Measurements from ENCODE around the gene CCDC7.
"Not testable (repeated sequence)": the region's sequence is repeated elsewhere in the genome, so short reads cannot be mapped to it uniquely, and the experiment has no call there.

Gene CCDC7

DNA sequence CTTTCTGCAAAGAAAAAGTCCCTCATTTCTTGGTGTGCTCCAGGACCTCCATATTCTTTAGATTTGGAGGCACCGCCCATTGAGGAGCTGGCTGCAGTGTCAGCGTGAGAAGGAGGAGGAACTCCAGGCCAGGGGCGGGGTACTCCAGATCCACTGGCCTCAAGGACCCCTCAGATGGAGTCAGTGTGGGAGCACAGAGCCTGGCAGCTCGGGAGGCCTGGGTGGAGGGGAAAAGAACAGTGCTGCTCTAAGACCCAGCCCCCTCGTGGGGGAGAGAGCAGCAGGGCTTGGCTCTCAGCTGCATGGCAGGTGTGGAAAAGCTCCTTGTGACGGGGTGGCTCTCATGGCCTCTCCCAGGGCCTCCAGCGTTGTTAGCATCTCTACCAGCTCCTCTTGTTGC, 441.5 kb downstream of the CCDC7 start:
- DNase-seq (ENCODE audit: low read depth): no peak

DNA sequence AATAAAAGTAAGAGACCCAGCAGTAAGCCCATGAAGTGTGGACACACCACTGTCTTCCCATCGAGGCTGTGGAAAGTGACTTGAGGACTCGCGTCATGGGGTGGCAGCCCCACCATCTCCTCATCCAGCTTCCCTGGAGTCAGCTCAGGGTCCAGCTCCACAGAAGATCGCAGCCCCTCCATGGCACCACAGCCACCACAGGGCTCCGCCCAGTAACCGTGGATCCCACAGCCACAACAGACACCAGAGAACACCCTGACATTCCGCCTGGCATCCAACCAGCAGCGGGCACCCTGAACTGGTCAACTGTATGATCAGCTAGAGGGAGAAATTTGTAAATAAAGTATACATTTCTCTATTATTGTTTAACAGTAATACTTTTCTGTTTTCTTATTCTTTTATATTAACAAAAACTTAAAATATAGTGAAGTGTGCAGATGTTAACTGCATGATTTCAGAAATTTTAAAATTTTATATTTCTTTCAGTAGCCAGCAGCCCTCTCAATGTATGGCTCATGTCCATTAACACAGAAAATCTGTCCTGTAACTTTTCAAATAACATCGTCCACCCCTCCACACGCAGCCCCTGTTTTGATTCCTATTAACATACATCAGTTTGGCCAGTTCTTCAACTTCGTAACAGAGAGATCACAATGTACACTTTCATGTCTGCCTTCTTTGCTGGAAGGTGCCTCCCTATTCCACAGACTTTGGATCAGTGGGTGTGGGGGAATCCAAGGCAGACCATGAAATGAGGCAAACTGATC, 442.4 kb downstream of the CCDC7 start:
- no peak for DNase-seq (ENCODE audit: low read depth)

DNA sequence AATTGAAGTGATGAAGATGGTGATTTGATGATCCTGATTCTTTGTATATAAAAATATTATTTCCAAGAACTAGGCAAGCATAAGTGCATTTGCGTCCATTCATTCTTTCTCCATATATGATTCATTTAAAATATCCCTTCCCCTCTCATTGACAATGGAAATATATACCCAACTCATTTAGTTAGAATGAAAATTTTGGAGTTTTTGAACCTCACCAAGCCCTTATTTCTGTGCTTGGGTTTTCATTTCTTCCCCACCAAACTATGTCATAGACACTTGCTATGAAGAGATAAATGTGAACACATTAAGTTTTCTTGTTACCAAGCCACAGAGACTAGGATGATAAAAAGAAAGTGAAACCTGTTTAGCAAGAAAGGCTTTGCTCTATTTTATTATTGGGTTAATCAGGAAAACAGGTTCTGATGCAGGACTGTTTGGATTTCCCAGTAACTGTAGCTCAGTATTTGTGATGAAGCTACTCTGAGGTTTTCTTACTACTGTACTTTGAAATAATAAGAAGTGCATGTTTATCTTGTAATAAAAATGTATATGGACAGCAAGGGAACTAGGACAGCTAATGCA, 443.8 kb downstream of the CCDC7 start:
- no peak for DNase-seq (ENCODE audit: low read depth)

DNA sequence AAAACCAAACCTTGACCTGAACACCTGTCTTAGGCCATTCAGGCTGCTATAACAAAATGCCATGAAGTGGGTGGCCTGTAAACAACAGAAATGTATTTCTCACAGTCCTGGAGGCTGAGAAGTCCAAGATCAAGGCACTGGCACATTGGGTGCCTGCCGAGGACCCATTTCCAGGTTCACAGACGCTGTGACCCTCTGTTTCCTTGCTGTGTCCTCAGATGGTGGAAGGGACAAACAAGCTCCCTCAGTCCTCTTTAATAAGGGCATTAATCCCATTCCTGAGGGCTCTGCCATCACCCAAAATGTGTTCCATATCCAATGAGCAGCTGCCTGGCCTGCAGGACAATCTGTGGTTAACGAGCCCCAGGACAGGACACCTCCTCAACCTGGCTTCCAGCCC, 444.5 kb downstream of the CCDC7 start:
- DNase-seq (ENCODE audit: low read depth): no peak

DNA sequence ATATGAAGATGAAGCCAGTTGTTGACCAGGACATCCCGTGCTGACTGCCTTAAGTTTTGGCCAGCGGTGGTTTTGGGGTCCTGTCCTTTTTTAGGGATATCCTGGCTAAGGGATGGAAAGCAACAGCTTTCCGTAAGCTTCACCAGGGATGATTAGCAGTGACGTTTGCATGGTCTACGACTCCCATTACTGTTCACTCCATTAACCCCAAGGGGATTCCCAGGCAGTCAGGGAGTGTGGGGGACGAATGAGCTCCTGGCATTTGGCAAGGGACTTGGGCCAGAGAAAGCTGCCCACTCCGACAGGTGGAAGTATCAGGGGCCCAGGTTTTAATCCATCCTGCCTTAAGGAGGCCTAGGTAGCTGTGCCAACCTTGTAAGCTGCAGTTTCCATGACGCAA, 445.3 kb downstream of the CCDC7 start:
- DNase-seq (ENCODE audit: low read depth): no peak

DNA sequence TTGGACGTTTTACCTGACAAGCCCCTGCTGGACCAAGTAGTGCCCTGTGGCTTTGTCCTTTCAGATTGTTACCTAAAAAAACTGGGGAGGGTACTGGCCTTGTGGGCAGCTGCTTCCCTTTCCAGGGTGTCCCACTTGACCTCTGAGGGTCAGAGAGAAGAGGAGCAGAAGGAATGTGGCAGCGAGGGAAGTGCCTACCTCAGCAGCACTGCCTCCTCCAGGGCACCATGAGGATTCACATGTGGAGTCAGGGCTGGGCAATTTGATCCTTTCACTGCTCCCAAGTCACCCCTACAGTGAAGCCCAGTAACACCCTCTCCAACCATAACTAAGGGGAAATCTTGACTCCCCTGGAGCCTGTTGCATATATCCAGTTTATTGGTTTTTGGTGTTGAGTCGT, 447.5 kb downstream of the CCDC7 start:
- DNase-seq (ENCODE audit: low read depth): no peak

DNA sequence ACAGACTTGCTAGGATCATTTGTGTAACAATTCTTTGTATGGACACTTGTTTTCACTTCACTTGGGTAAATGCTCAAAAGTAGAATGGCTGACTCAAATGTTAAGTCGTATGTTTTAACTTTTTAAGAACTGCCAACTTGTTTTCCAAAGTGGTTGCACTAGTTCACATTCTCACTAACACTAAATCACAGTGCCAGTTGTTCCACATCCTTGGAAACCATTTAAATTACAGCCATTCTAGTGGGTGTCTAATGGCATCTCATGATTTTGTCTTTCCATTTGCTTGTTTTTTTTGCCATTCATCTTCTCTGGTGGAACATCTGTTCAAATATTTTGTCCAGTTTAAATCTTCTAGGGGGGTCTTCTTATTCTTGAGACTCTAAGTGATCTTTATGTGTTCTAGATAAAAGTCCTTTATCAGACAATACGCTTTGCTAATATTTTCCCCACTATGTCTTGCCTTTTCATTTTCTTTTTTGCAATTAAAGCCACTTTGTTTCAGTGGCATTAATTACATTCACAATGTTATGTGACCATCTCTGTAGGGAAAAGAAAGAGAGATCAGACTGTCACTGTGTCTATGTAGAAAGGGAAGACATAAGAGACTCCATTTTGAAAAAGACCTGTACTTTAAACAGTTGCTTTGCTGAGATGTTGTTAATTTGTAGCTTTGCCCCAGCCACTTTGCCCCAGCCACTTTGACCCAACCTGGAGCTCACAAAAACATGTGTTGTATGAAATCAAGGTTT, 448.1 kb downstream of the CCDC7 start:
- no peak for DNase-seq (ENCODE audit: low read depth)

DNA sequence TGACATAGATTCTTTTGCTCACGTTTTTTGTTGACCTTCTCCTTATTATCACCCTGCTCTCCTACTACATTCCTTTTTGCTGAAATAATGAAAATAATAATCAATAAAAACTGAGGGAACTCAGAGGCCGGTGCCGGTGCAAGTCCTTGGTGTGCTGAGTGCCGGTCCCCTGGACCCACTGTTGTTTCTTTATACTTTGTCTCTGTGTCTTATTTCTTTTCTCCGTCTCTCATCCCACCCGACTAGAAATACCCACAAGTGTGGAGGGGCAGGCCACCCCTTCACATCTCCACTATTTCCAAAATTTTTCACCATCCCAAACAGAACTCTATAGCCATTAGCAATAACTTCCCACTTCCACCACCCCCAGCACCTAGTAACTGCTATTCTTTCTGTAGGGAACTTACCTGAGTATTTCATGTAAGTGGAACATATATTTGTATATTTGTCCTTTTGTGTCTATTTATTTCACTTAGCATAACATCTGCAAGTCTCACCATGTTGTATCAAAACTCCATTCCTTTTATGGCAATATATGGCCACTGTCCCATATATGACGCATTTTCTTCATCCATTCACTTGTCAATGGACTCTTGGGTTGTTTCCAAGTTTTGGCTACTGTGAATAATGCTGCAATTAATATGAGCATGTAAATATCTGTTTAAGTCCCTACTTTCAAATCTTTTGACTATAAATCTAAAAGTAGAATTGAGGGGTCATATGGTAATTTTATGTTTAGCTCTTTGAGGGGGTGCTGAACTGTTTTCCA, 449.4 kb downstream of the CCDC7 start:
- DNase-seq (ENCODE audit: low read depth): not testable (repeated sequence)

DNA sequence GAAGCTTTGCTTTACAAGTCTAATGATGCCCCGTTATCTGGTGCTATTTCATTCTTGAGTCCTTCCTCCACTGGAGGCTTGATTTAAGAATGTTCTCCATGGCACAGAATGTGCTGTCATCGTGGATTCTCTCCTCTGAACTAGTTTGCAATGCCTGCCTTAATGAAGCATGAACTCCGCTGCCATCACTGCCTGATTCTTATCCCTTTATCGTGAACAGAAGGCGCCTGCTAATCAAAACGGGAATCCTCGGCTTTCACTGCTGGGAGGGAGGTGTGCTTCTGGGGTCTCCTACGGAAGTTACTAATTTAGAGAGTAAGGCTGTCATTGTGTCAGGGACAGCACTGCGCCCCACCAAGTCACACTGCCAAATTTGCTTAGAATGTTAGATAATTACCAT, 455.9 kb downstream of the CCDC7 start:
- DNase-seq (ENCODE audit: low read depth): no peak

DNA sequence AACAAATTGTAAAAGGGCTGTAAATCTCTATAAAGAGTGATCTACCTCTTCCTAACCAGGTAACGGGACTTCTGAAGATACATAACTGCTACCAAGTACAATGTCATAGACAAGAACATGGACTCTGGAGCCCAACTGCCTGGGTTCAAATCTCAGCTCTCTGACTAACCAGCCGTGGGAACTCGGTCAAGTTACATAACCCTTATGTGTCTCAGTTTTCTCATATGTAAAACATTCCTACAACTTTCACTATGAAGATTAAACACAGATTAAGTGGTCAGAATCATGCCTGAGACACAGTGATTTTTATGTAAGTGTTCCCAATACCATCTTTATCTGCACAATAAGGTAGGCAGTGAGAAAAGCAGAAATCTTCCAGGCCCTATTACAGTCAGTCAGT, 459.5 kb downstream of the CCDC7 start:
- no peak for DNase-seq (ENCODE audit: low read depth)

DNA sequence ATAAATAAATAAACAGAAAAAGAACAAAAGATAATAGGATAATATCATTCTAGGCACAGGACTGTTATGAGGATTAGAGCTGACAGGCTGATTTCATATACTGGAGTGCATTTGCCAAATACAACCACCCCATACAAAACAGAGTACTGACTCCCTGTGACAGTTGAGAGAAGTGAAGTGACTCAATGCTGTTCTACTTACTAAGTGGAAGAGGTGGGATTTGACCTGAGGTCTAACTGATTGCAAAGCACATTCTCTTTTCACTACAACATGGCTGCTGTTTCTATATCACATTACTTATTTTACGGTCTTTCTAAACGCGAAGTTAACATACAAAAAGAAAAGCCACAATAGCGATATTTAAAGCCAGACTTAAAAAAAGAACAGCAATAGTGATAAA, 460.7 kb downstream of the CCDC7 start:
- no peak for DNase-seq (ENCODE audit: low read depth)

DNA sequence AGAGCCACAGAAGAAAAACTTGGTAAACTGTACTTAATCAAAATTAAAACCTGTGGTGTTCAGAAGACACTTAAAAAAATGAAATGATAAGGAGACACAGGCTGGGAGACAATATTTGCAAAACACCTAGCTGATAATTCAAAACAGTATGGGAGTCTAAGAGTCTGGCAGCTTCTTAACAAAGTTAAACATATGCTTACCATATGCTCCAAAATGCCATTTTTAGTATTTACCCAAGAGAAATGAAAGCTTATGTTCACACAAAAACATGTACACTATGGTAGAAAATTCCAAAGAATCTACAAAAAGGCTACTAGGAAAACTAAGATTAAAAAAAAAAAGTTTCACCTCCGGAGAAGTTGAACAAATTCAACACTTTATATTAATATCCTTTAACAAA, 463.5 kb downstream of the CCDC7 start:
- no peak for DNase-seq (ENCODE audit: low read depth)

DNA sequence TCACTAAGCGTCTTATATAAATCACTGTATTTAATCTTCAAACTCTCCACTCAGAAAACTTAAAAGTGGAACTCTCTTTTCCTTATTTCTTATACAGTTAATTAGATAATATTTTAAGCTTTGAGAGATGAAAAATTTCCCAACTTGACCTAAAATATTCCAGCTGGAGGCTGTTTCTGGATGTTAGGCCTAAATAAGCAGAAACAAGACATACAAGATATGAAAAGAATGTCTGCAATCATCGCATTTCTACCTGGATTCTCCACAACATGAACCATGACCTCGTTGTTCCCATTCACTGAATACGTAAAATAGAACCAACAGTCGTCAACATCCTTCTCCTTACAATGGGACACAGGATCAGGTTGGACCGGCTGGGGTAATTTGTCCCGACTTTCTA, 464.0 kb downstream of the CCDC7 start:
- not testable (repeated sequence) for DNase-seq (ENCODE audit: low read depth)

DNA sequence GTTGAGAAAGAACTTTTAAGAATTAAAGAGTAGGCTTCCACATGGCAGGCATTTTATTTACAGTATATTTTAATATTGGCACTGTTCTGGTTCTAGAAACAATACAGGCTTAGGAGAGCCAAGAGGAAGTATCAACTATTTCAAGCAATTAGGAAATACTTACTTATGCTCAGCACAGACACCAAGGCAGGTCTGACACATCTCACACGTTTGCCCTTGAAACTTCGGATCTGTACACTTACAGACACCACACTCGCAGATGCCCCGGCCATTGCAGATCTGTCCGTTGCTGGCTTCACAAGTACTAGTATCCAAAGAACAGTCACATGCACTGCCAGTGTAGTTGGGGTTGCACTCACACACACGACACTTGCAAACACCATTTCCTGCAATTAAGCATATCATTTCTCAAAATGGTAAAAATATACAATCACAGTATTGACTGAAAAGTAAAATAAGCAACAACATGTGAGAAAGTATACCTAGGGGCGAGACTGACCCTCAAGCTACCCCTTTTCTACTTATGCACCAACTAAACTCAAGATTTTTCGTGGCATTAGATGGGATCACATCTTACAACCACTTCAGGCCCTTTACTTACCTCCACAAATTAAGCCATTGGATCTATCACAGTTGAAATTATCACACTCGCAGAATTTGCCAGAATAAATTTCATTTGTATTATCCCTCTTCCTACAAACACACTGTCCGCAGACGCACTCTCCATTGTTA, 465.5 kb downstream of the CCDC7 start:
- no peak for DNase-seq (ENCODE audit: low read depth)

DNA sequence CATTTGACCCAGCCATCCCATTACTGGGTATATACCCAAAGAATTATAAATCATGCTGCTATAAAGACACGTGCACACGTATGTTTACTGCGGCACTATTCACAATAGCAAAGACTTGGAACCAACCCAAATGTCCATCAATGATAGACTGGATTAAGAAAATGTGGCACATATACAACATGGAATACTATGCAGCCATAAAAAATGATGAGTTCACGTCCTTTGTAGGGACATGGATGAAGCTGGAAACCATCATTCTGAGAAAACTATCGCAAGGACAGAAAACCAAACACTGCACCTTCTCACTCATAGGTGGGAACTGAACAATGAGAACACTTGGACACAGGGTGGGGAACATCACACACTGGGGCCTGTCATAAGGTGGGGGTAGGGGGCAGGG, 471.9 kb downstream of the CCDC7 start:
- not testable (repeated sequence) for DNase-seq (ENCODE audit: low read depth)

DNA sequence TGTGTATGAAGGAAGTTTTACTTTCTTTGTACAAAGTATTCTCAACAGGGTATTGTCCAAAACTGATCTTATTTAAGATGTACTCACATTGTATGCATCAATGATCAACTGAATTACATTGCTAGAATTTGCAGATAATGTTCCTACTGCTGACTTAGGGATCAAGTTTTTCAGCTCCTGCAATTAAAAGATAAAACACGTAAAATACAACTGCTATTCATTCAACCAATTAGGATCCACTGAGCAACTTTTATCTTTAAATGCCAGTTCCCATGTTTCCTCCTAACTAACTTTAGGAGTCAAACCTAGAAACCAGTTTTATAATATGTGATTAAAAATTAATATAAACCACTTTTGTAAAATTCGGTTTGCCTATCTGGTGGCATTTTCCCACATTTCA, 476.2 kb downstream of the CCDC7 start:
- DNase-seq (ENCODE audit: low read depth): no peak

DNA sequence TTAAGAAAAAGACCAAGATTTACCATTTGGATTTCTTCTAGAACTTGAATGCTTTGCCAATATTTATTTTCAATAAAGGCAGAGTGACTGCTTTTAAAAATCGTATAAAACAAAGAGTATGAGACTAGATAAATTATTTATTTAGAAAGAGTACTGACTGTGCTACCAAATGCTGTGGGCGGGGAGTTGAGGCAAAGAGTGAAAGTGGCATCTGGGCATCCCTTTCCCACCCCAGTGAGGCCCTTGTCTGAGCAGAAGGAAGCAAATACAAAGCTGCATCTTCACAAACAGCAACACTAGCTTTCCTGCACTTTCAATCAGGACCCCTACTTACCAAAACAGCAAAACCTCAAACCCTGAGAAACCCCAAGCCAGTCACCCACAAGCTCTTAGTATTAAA, 477.2 kb downstream of the CCDC7 start:
- no peak for DNase-seq (ENCODE audit: low read depth)

DNA sequence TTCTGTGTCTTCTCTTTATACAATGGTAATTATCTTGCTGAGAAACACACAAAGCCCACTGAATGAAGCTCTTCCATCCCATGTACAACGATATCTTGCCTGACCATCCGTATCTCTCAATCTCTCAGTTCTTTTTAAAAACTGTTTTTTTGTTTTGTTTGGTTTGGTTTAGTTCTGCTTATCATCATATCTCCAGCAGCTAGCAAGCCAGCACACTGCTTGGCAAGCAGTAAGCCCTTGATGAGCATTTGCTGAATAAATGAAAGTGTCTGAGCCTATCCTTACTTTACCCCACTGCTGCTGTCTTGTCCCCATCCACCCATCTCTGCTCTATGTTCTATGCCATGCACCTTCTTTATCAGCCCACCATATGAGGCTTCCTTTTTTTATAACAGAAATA, 477.9 kb downstream of the CCDC7 start:
- no peak for DNase-seq (ENCODE audit: low read depth)
